ENCODE results near the gene RPL6.

DNA sequence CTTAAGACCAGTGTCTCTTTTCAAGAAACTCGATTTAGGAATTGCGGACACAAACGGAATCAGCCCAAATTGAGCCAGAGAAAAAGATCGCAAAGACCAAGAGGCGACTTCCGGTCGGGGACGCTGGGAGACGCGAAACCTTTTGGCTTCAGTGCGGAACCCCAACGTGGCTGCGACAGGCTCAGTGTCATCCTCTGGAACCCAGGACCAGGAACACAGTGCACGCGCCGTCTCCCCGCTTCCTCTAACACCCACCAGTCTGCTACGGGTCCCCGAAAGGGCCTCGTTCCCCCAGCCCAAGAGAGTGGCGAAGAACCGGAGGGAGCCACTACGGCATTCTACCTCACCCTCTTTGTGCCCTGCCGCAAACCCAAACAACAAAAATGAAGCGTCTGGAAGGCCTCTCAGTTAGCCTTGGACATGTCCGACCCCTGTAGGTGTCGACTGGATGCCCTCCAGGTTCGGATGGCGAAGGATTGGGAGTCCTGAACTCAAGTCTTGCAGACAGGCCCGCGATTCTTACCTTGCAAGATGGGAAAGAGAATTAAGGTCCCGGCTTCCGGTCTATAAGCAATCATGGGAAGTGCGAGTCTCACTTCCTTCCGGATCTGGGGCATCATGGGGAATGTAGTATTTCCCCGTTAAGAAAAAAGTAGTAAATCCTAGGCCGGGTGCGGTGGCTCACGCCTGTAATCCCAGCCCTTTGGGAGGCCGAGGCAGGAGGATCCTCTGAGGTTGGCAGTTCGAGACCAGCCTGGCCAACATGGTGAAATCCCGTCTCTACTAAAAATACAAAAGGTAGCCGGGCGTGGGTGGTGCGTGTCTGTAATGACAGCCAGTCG, at the start of gene RPL6:
- TF ChIP-seq POLR2AphosphoS5 (IDR thresholded peaks at IDR 0.05): peak; percentile 95
- TF ChIP-seq, protein P1, sequence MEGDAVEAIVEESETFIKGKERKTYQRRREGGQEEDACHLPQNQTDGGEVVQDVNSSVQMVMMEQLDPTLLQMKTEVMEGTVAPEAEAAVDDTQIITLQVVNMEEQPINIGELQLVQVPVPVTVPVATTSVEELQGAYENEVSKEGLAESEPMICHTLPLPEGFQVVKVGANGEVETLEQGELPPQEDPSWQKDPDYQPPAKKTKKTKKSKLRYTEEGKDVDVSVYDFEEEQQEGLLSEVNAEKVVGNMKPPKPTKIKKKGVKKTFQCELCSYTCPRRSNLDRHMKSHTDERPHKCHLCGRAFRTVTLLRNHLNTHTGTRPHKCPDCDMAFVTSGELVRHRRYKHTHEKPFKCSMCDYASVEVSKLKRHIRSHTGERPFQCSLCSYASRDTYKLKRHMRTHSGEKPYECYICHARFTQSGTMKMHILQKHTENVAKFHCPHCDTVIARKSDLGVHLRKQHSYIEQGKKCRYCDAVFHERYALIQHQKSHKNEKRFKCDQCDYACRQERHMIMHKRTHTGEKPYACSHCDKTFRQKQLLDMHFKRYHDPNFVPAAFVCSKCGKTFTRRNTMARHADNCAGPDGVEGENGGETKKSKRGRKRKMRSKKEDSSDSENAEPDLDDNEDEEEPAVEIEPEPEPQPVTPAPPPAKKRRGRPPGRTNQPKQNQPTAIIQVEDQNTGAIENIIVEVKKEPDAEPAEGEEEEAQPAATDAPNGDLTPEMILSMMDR (IDR thresholded peaks at IDR 0.05): no peak
- peak; percentile 61 for TF ChIP-seq POLR2A (IDR thresholded peaks at IDR 0.05)
